Activated CD8-positive, alpha-beta T cell treated with anti-CD3 and anti-CD28 coated beads for 36 hours (primary cell): ENCODE data around the gene ASPSCR1. TPM values are rescaled to one million over a fixed set of nuclear protein-coding genes. Genes with fewer than 3 reads are reported as not detected.

ENCODE experiments used
- ATAC-seq: fragments of 200-7000 bp; cut with Tn5 transposase; one replicate; pipeline ENCODE4 v1.10.0; 2021; ENCODE audit warnings: mild to moderate bottlenecking, moderate library complexity
- CTCF ChIA-PET: fragments of 350-600 bp; sonication (Branson Sonifier 250); formaldehyde crosslinking; loops from one replicate; lab custom pipeline; 2021; ENCODE audit warnings: antibody characterized with exemption; lab: Charles Lee
- POLR2A ChIA-PET: fragments of 350-600 bp; sonication (Branson Sonifier 250); formaldehyde crosslinking; loops from one replicate; lab custom pipeline; 2021; ENCODE audit warnings: antibody characterized with exemption; lab: Charles Lee
- DNase-seq: peaks from one replicate; pipeline ENCODE4 v3.0.0-alpha.2; 2020
- H3K27ac Mint-ChIP-seq: one replicate; pipeline ENCODE4 v1.8.0; 2021; ENCODE audit warnings: mild to moderate bottlenecking, mixed read lengths
- H3K27me3 Mint-ChIP-seq: one replicate; pipeline ENCODE4 v1.8.0; 2021; ENCODE audit warnings: mixed read lengths
- H3K36me3 Mint-ChIP-seq: one replicate; pipeline ENCODE4 v1.8.0; 2021; ENCODE audit warnings: low read depth, mixed read lengths
- H3K4me1 Mint-ChIP-seq: one replicate; pipeline ENCODE4 v1.8.0; 2021; ENCODE audit warnings: low read depth, mixed read lengths
- H3K4me3 Mint-ChIP-seq: one replicate; pipeline ENCODE4 v1.8.0; 2021; ENCODE audit warnings: mild to moderate bottlenecking, moderate library complexity, mixed read lengths
- H3K9me3 Mint-ChIP-seq: one replicate; pipeline ENCODE4 v1.8.0; 2021; ENCODE audit warnings: mixed read lengths
- intact Hi-C: fragments of 100-400 bp; cut with micrococcal nuclease; formaldehyde crosslinking; loops from one replicate; pipeline ENCODE4 v1.10.0; 2022
- total RNA-seq, 2 experiments: library from RNA; stranded (reverse); gene quantifications; one replicate each; pipeline ENCODE4 v1.2.3, GENCODE V29; 2021
- TF ChIP-seq, protein P1 (sequence below): fragments of 200-600 bp; IDR thresholded peaks from one replicate; pipeline ENCODE4 v1.8.0; 2022; ENCODE audit warnings: antibody characterized with exemption, mild to moderate bottlenecking

Gene ASPSCR1
- total RNA-seq, 2 experiments from 2014 or later: 18.7 to 24.5 TPM

DNA sequence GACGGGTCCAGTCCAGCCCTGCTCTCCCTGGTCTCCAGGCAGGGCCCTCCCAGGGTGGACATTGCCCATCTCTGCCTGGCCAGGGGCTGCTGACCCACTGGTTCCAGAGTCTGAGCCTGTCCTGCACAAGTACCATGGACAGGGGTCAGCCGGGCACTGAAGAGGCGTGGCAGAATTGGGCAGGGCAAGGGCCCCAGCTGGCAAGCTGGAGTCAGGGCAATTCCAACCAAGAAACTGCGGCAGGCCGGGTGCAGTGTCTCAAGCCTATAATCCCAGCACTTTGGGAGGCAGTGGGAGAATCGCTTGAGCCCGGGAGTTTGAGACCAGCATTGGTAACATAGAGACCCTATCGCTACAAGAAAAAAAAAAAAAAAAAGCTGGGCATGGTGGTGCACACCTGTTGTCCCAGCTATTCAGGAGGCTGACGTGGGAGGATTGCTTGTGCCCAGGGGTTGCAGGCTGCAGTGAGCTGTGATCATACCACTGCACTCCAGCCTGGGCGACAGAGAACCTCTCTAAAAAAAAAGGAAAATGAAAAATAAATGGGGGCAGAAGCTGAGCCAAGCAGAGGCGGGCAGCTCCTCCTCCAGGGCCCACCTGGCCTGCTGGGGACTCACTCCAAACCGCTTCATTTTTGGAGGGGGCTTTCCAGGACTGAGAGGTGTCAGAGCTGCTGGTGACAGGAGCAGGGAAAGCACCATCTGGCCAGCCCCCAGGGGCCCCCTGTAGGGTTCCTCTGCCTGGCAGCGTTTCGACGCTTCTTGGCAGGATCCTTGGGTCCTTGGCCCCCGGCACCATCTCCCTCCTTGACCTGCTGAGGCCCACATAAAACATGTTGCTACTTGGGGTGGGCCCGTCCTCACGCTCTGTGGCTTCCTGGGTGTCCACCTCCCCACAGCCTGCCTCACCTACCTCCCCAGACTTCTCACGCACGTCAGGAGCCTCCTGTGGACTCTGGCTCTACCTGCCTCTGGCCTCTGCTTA lies 47.0 kb upstream of the ASPSCR1 start:
- Mint-ChIP-seq H3K4me1 (peaks cover 42% of the 10 kb centered on the region), H3K36me3 (peaks cover 29% of the 10 kb centered on the region), H3K27ac (no peak overlapping the region), H3K4me3 (no peak overlapping the region), H3K9me3 (no peaks in the 10 kb centered on the region), H3K27me3 (peaks cover 5% of the 10 kb centered on the region)
- DNase-seq: peak; percentile 53
- TF ChIP-seq, protein P1, sequence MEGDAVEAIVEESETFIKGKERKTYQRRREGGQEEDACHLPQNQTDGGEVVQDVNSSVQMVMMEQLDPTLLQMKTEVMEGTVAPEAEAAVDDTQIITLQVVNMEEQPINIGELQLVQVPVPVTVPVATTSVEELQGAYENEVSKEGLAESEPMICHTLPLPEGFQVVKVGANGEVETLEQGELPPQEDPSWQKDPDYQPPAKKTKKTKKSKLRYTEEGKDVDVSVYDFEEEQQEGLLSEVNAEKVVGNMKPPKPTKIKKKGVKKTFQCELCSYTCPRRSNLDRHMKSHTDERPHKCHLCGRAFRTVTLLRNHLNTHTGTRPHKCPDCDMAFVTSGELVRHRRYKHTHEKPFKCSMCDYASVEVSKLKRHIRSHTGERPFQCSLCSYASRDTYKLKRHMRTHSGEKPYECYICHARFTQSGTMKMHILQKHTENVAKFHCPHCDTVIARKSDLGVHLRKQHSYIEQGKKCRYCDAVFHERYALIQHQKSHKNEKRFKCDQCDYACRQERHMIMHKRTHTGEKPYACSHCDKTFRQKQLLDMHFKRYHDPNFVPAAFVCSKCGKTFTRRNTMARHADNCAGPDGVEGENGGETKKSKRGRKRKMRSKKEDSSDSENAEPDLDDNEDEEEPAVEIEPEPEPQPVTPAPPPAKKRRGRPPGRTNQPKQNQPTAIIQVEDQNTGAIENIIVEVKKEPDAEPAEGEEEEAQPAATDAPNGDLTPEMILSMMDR: no peak
- POLR2A ChIA-PET: interaction anchor here (0.7 to 1.4 kb wide), 3 partner anchors 13 to 176 kb away, joined by 3 to 5 read pairs (median 4); no protein-coding TSS in a partner anchor
- intact Hi-C loops: no loop called here
- peak; percentile 21 for ATAC-seq
- CTCF ChIA-PET: interaction anchor here (0.8 to 2.2 kb wide), 2 partner anchors 29 to 91 kb away, joined by 3 to 7 read pairs; no protein-coding TSS in a partner anchor

GRCh38 chr17:81931189-81931556 lies 46.3 kb upstream of the ASPSCR1 start:
- intact Hi-C loops: no loop called here
- H3K36me3 Mint-ChIP-seq: peaks cover 34% of the 10 kb centered on the region
- ATAC-seq: no peak

DNA sequence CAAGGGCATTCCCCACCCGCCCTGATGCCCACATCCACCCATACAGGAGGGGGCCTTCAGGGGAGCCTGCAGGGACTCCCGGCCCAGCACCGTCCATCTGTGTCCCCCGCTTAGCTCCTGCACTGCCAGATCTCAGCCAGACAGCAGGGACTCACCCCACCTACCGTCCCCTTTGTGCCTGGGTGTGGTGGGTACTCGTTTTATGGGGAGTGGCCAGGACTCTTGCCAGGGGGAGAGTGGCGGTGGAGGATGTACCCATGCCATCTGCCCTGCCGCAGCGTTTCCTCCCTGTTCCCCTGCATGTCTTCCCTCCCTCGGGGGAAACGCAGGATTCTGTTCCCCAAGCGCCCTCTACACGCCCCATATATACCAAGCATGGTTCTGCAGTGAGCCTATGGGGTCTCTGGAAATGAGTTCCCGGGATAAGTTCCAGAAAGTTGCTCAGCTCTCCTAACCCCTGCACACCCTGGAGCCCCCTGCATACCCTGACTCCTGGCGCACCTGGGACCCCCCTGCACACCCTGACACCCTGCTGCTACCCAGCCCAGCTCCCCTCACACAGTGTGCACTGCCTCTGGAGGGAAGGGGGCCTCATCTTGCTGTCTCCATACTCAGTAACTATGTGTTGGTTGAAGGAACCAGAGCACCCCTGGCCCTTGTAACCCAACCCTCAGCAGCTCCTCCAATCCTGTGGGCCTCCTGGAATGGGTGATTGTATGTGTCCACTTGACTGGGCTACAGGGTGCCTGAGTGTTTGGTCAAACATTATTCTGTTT lies 45.7 kb upstream of the ASPSCR1 start:
- DNase-seq (no peak), ATAC-seq (no peak)
- H3K4me3 Mint-ChIP-seq: no peak overlapping the region
- intact Hi-C loops: no loop called here
- TF ChIP-seq, protein P1: no peak
- H3K4me1 Mint-ChIP-seq: peaks cover 38% of the 10 kb centered on the region
- peaks cover 5% of the 10 kb centered on the region for H3K27me3 Mint-ChIP-seq
- H3K36me3 Mint-ChIP-seq: peaks cover 39% of the 10 kb centered on the region
- ChIA-PET POLR2A (interaction anchor here (0.8 to 1.4 kb wide), 2 partner anchors 60 to 167 kb away, joined by 3 to 5 read pairs; no protein-coding TSS in a partner anchor), CTCF (interaction anchor here (2.2 kb wide), 1 partner anchor 28 kb away, joined by 7 read pairs; no protein-coding TSS in a partner anchor)
- no peaks in the 10 kb centered on the region for H3K9me3 Mint-ChIP-seq
- no peak overlapping the region for H3K27ac Mint-ChIP-seq

More at GRCh38 chr17:81931189-81931556, 46.3 kb upstream of the ASPSCR1 start:
- TF ChIP-seq, protein P1: no peak
- Mint-ChIP-seq H3K4me3 (no peak overlapping the region), H3K27me3 (peaks cover 5% of the 10 kb centered on the region), H3K9me3 (no peaks in the 10 kb centered on the region), H3K27ac (no peak overlapping the region), H3K4me1 (peaks cover 42% of the 10 kb centered on the region)
- POLR2A ChIA-PET: interaction anchor here (0.8 to 1.4 kb wide), 3 partner anchors 14 to 168 kb away, joined by 3 to 5 read pairs (median 3); no protein-coding TSS in a partner anchor
- DNase-seq: no peak
- CTCF ChIA-PET: interaction anchor here (2.2 kb wide), 1 partner anchor 28 kb away, joined by 7 read pairs; no protein-coding TSS in a partner anchor

GRCh38 chr17:81932333-81932983 lies 45.0 kb upstream of the ASPSCR1 start:
- ATAC-seq (no peak), DNase-seq (no peak)
- no peak overlapping the region for H3K4me3 Mint-ChIP-seq
- ChIA-PET CTCF (interaction anchor here (2.2 kb wide), 1 partner anchor 27 kb away, joined by 7 read pairs; no protein-coding TSS in a partner anchor), POLR2A (no interaction called here)
- H3K36me3 Mint-ChIP-seq: peaks cover 39% of the 10 kb centered on the region
- TF ChIP-seq, protein P1: no peak
- H3K27ac Mint-ChIP-seq: no peak overlapping the region
- intact Hi-C loops: no loop called here
- no peaks in the 10 kb centered on the region for H3K9me3 Mint-ChIP-seq
- H3K27me3 Mint-ChIP-seq: peaks cover 5% of the 10 kb centered on the region
- H3K4me1 Mint-ChIP-seq: peaks cover 38% of the 10 kb centered on the region
